Liver (tissue), 9 donors: ENCODE data around the gene CKMT2. TPM values are rescaled to one million over a fixed set of nuclear protein-coding genes. Genes with fewer than 3 reads are reported as not detected.

Experiments used
- DNase-seq: peaks from one replicate; pipeline ENCODE4 v3.0.0-alpha.2; 2017; ENCODE audit warnings: low spot score
- H3K27ac ChIP-seq, 2 donors: one replicate each; pipeline ENCODE4 v1.7.0; 2013; ENCODE audit warnings: inconsistent platforms in 2 of 2, low read length in 2 of 2, control low read depth in 1 of 2, low read depth in 1 of 2, mild to moderate bottlenecking in 1 of 2
- H3K27me3 ChIP-seq, 4 donors: one replicate each; pipeline versions ENCODE4 v1.6.1 to v1.7.0; 2013; ENCODE audit warnings: low read length in 3 of 4, inconsistent platforms in 1 of 4, mild to moderate bottlenecking in 1 of 4, moderate library complexity in 1 of 4; ENCODE audit not compliant: control insufficient read depth in 4 of 4, insufficient read depth in 4 of 4
- H3K36me3 ChIP-seq, 4 donors: one replicate each; pipeline versions ENCODE4 v1.6.1 to v1.7.0; 2013; ENCODE audit warnings: low read length in 3 of 4, mild to moderate bottlenecking in 3 of 4, low read depth in 1 of 4, moderate library complexity in 1 of 4; ENCODE audit not compliant: control insufficient read depth in 4 of 4, insufficient read depth in 3 of 4
- H3K4me1 ChIP-seq, 4 donors: one replicate each; pipeline versions ENCODE4 v1.6.1 to v1.7.0; 2013; ENCODE audit warnings: low read length in 3 of 4, mild to moderate bottlenecking in 3 of 4, moderate library complexity in 1 of 4; ENCODE audit not compliant: control insufficient read depth in 4 of 4, insufficient read depth in 4 of 4
- H3K4me3 ChIP-seq, 3 donors: one replicate each; pipeline versions ENCODE4 v1.6.1 to v1.7.0; 2013; ENCODE audit warnings: low read length in 3 of 3, control low read depth in 1 of 3, low read depth in 1 of 3, mild to moderate bottlenecking in 1 of 3
- H3K9ac ChIP-seq, 2 donors: one replicate each; pipeline ENCODE4 v1.7.0; 2013; ENCODE audit warnings: low read length in 2 of 2, mild to moderate bottlenecking in 2 of 2, moderate library complexity in 2 of 2, control low read depth in 1 of 2, low read depth in 1 of 2
- H3K9me3 ChIP-seq, 4 donors: one replicate each; pipeline versions ENCODE4 v1.6.1 to v1.7.0; 2013; ENCODE audit warnings: low read length in 3 of 4; ENCODE audit not compliant: control insufficient read depth in 4 of 4
- ATF3 ChIP-seq: IDR thresholded peaks from 2 replicates; pipeline ENCODE4 v1.6.1; 2016; ENCODE audit warnings: antibody characterized with exemption
- CTCF ChIP-seq: fragments of 150-350 bp; IDR thresholded peaks from 2 replicates; pipeline ENCODE4 v1.5.1; 2017; ENCODE audit warnings: improper control_type of control experiment, low read depth, low read length; ENCODE audit not compliant: missing input control
- EGR1 ChIP-seq, 2 donors: IDR thresholded peaks; 2 replicates each; pipeline ENCODE4 v1.6.1; 2016 to 2018; ENCODE audit warnings: antibody characterized with exemption in 2 of 2, low read depth in 2 of 2
- FOXA1 ChIP-seq: IDR thresholded peaks from 2 replicates; pipeline ENCODE4 v1.6.1; 2016; ENCODE audit warnings: antibody characterized with exemption
- FOXA2 ChIP-seq: IDR thresholded peaks from 2 replicates; pipeline ENCODE4 v1.6.1; 2016; ENCODE audit warnings: antibody characterized with exemption
- GABPA ChIP-seq, 2 donors: IDR thresholded peaks in 1 of 2; conservative IDR thresholded peaks in 1 of 2; 2 replicates each; pipeline ENCODE4 v1.6.1; 2016; ENCODE audit warnings: antibody characterized with exemption in 2 of 2, mild to moderate bottlenecking in 1 of 2, moderate library complexity in 1 of 2
- HNF4A ChIP-seq, 2 donors: conservative IDR thresholded peaks; 2 replicates each; pipeline ENCODE4 v1.6.1; 2016; ENCODE audit warnings: antibody characterized with exemption in 2 of 2, mild to moderate bottlenecking in 2 of 2
- HNF4G ChIP-seq: IDR thresholded peaks from 2 replicates; pipeline ENCODE4 v1.6.1; 2016; ENCODE audit warnings: antibody characterized with exemption
- JUND ChIP-seq, 2 donors: IDR thresholded peaks; 2 replicates each; pipeline ENCODE4 v1.6.1; 2016; ENCODE audit warnings: antibody characterized with exemption in 2 of 2
- MAX ChIP-seq: IDR thresholded peaks from 2 replicates; pipeline ENCODE4 v1.6.1; 2016; ENCODE audit warnings: antibody characterized with exemption
- NR2F2 ChIP-seq: IDR thresholded peaks from 2 replicates; pipeline ENCODE4 v1.6.1; 2016; ENCODE audit warnings: antibody characterized with exemption
- RAD21 ChIP-seq, 2 donors: IDR thresholded peaks; 2 replicates each; pipeline ENCODE4 v1.6.1; 2016; ENCODE audit warnings: antibody characterized with exemption in 2 of 2, mild to moderate bottlenecking in 2 of 2
- REST ChIP-seq: IDR thresholded peaks from 2 replicates; pipeline ENCODE4 v1.6.1; 2016; ENCODE audit warnings: antibody characterized with exemption, mild to moderate bottlenecking
- RXRA ChIP-seq, 2 donors: IDR thresholded peaks; 2 replicates each; pipeline ENCODE4 v1.6.1; 2017 to 2018; ENCODE audit warnings: antibody characterized with exemption in 2 of 2, mild to moderate bottlenecking in 1 of 2
- SP1 ChIP-seq: IDR thresholded peaks from 2 replicates; pipeline ENCODE4 v1.6.1; 2018; ENCODE audit warnings: antibody characterized with exemption, mild to moderate bottlenecking
- TAF1 ChIP-seq: conservative IDR thresholded peaks from 2 replicates; pipeline ENCODE4 v1.6.1; 2016; ENCODE audit warnings: antibody characterized with exemption, mild to moderate bottlenecking
- YY1 ChIP-seq: IDR thresholded peaks from 2 replicates; pipeline ENCODE4 v1.6.1; 2016; ENCODE audit warnings: antibody characterized with exemption, mild to moderate bottlenecking
- ZBTB33 ChIP-seq: IDR thresholded peaks from 2 replicates; pipeline ENCODE4 v1.6.1; 2016; ENCODE audit warnings: antibody characterized with exemption
- WGBS: extraction: QIAGEN DNeasy Blood & Tissue Kit; methylation state at CpG from one replicate; pipeline ENCODE4 v1.1.7; 2013; 5-methylcytosine and 5-hydroxymethylcytosine counted together
- polyA plus RNA-seq, 2 donors: library from polyadenylated mRNA; stranded (reverse) in 1 of 2; unstranded in 1 of 2; fragments of 200-250 nt in 1 of 2; fragments of >200 nt in 1 of 2; fragmentation: Nextera tagmentation in 1 of 2; extraction: Ambion mirVana in 1 of 2; gene quantifications; one replicate each; pipeline versions ENCODE4 v1.2.1 to v1.2.3, GENCODE V29; 2013 to 2015
- total RNA-seq, 2 donors: library from RNA; depleted of rRNA; stranded (reverse); fragments of >200 nt; gene quantifications; one replicate each; pipeline ENCODE4 v1.2.3, GENCODE V29; 2014
- donor health status: healthy.
- donor health status: healthy.
- donor health status: healthy.
- donor health status: healthy.
- donor health status: healthy.

CKMT2 gene
- total and polyA plus RNA-seq, 4 donors: 0.20 to 2.6 (median 0.82) TPM

- no peaks in the 10 kb centered on the region for H3K9me3 ChIP-seq
- no peaks in the 10 kb centered on the region for H3K36me3 ChIP-seq
- H3K27me3 ChIP-seq: no peaks in the 10 kb centered on the region
- H3K27ac ChIP-seq: no peak overlapping the region
- TF ChIP-seq MAX: no peak
- TF ChIP-seq RAD21 (IDR thresholded peaks at IDR 0.05): no peak
- no peak for TF ChIP-seq HNF4G
- TF ChIP-seq NR2F2: no peak
- no peak for TF ChIP-seq EGR1 (IDR thresholded peaks at IDR 0.05; ENCODE audit: low read depth in 2 of 2)
- no peak for TF ChIP-seq HNF4A (conservative IDR thresholded peaks at IDR 0.05)
- TF ChIP-seq YY1: no peak
- TF ChIP-seq FOXA1: no peak
- TF ChIP-seq ZBTB33: no peak
- no peak for TF ChIP-seq GABPA (IDR thresholded peaks at IDR 0.05 in 1 of 2, conservative IDR thresholded peaks at IDR 0.05 in 1 of 2)
- no peak for TF ChIP-seq SP1
- TF ChIP-seq CTCF: no peak
- TF ChIP-seq ATF3: no peak
- no peak for TF ChIP-seq FOXA2
- no peak for TF ChIP-seq TAF1
- no peak for TF ChIP-seq RXRA (IDR thresholded peaks at IDR 0.05)
- TF ChIP-seq REST: no peak
- TF ChIP-seq JUND (IDR thresholded peaks at IDR 0.05): no peak
- WGBS: 81% methylated on average over 5 of the region's 5 CpGs
- H3K4me1 ChIP-seq: peaks cover 0 to 4% (median 2%) of the 10 kb centered on the region in 4 donors
- no peak for DNase-seq
- H3K9ac ChIP-seq: no peak overlapping the region
- H3K4me3 ChIP-seq: no peak overlapping the region
These were observed 6.5 kb downstream of the CKMT2 start for GRCh38 chr5:81239613-81240012.

- Histone ChIP-seq H3K4me3 (no peak overlapping the region), H3K36me3 (no peaks in the 10 kb centered on the region), H3K9ac (no peak overlapping the region), H3K4me1 (no peaks in the 10 kb centered on the region), H3K9me3 (no peaks in the 10 kb centered on the region), H3K27me3 (no peaks in the 10 kb centered on the region), H3K27ac (no peak overlapping the region)
- no peak for DNase-seq
- WGBS: 82% methylated on average over 5 of the region's 5 CpGs
- TF ChIP-seq TAF1 (no peak), ATF3 (no peak)
These were observed 7.9 kb downstream of the CKMT2 start for GRCh38 chr5:81241001-81241400.
